Neural crest cell (in vitro differentiated cells): ENCODE measurements around the gene ANKRD65. TPM values are rescaled to one million over a fixed set of nuclear protein-coding genes. Genes with fewer than 3 reads are reported as not detected.
"Not testable (repeated sequence)": the region's sequence is repeated elsewhere in the genome, so short reads cannot be mapped to it uniquely, and the experiment has no call there.

Source experiments
- DNase-seq: peaks from one replicate; pipeline ENCODE4 v3.0.0; 2021; ENCODE audit warnings: low read depth, mixed read lengths, low spot score
- H3K27ac Mint-ChIP-seq: one replicate; pipeline ENCODE4 v1.8.0; 2021; ENCODE audit warnings: mild to moderate bottlenecking, mixed read lengths; ENCODE audit not compliant: unreplicated experiment
- H3K27me3 Mint-ChIP-seq: 2 replicates; pipeline ENCODE4 v1.8.0; 2021; ENCODE audit warnings: low read depth, mild to moderate bottlenecking, mixed read lengths
- H3K36me3 Mint-ChIP-seq: 2 replicates; pipeline ENCODE4 v1.8.0; 2021; ENCODE audit warnings: low read depth, mild to moderate bottlenecking, mixed read lengths
- H3K4me1 Mint-ChIP-seq: 2 replicates; pipeline ENCODE4 v1.8.0; 2021; ENCODE audit warnings: mixed read lengths
- H3K4me3 Mint-ChIP-seq: one replicate; pipeline ENCODE4 v1.8.0; 2021; ENCODE audit warnings: mild to moderate bottlenecking, mixed read lengths
- H3K9me3 Mint-ChIP-seq: 2 replicates; pipeline ENCODE4 v1.8.0; 2021; ENCODE audit warnings: mixed read lengths
- CTCF ChIP-seq: fragments of 200-600 bp; sonication (generic); conservative IDR thresholded peaks from 2 replicates; pipeline ENCODE4 v1.5.0; 2021; ENCODE audit warnings: antibody characterized with exemption, mild to moderate bottlenecking
- total RNA-seq: library from RNA; stranded (reverse); gene quantifications from 2 replicates; pipeline ENCODE4 v1.2.1, GENCODE V29; 2021

The ANKRD65 gene
- total RNA-seq, 1 donor from 2014 or later, result 0.89 TPM

GRCh38 chr1:1460540-1461130 is 39.6 kb upstream of the ANKRD65 start:
- H3K9me3 Mint-ChIP-seq, result no peaks in the 10 kb centered on the region
- no peaks in the 10 kb centered on the region for H3K36me3 Mint-ChIP-seq
- no peak overlapping the region for H3K27ac Mint-ChIP-seq
- H3K4me3 Mint-ChIP-seq, result no peak overlapping the region
- TF ChIP-seq CTCF, result no peak
- H3K27me3 Mint-ChIP-seq, result no peaks in the 10 kb centered on the region
- no peaks in the 10 kb centered on the region for H3K4me1 Mint-ChIP-seq
- no peak for DNase-seq

GRCh38 chr1:1459711-1460110 is 38.6 kb upstream of the ANKRD65 start:
- H3K4me3 Mint-ChIP-seq, H3K27me3 Mint-ChIP-seq, H3K9me3 Mint-ChIP-seq, H3K27ac Mint-ChIP-seq, DNase-seq, H3K4me1 Mint-ChIP-seq, H3K36me3 Mint-ChIP-seq: not testable (repeated sequence)

- H3K27ac Mint-ChIP-seq, H3K4me1 Mint-ChIP-seq, H3K36me3 Mint-ChIP-seq, H3K27me3 Mint-ChIP-seq, H3K4me3 Mint-ChIP-seq, DNase-seq, H3K9me3 Mint-ChIP-seq: not testable (repeated sequence)
Measured at GRCh38 chr1:1459156-1459555, 38.1 kb upstream of the ANKRD65 start.

- H3K4me3 Mint-ChIP-seq, H3K27me3 Mint-ChIP-seq, H3K36me3 Mint-ChIP-seq, DNase-seq, H3K27ac Mint-ChIP-seq, H3K4me1 Mint-ChIP-seq, H3K9me3 Mint-ChIP-seq: not testable (repeated sequence)
Measured at GRCh38 chr1:1456683-1457255, 35.7 kb upstream of the ANKRD65 start.

GRCh38 chr1:1455934-1456333 is 34.9 kb upstream of the ANKRD65 start:
- H3K9me3 Mint-ChIP-seq, H3K27ac Mint-ChIP-seq, DNase-seq: not testable (repeated sequence)

GRCh38 chr1:1455366-1455884 is 34.3 kb upstream of the ANKRD65 start:
- no peak for TF ChIP-seq CTCF
- H3K27me3 Mint-ChIP-seq, result no peaks in the 10 kb centered on the region
- H3K9me3 Mint-ChIP-seq, result no peaks in the 10 kb centered on the region
- no peak overlapping the region for H3K4me3 Mint-ChIP-seq
- H3K27ac Mint-ChIP-seq, result no peak overlapping the region
- no peak for DNase-seq
- no peaks in the 10 kb centered on the region for H3K4me1 Mint-ChIP-seq
- no peaks in the 10 kb centered on the region for H3K36me3 Mint-ChIP-seq

More at GRCh38 chr1:1455934-1456333, 34.9 kb upstream of the ANKRD65 start:
- H3K27me3 Mint-ChIP-seq, H3K4me1 Mint-ChIP-seq, H3K36me3 Mint-ChIP-seq, H3K4me3 Mint-ChIP-seq: not testable (repeated sequence)

- not testable (repeated sequence) for DNase-seq, H3K9me3 Mint-ChIP-seq, H3K27me3 Mint-ChIP-seq, H3K4me3 Mint-ChIP-seq, H3K36me3 Mint-ChIP-seq, H3K27ac Mint-ChIP-seq, H3K4me1 Mint-ChIP-seq
Measured at GRCh38 chr1:1454286-1455056, 33.4 kb upstream of the ANKRD65 start.

GRCh38 chr1:1452882-1453281 is 31.8 kb upstream of the ANKRD65 start:
- Mint-ChIP-seq H3K36me3 (no peaks in the 10 kb centered on the region), H3K27ac (no peak overlapping the region), H3K27me3 (peaks cover 7% of the 10 kb centered on the region), H3K9me3 (no peaks in the 10 kb centered on the region), H3K4me3 (no peak overlapping the region), H3K4me1 (no peaks in the 10 kb centered on the region)
- DNase-seq, result no peak
- TF ChIP-seq CTCF, result no peak

- H3K27ac Mint-ChIP-seq, H3K9me3 Mint-ChIP-seq, H3K4me1 Mint-ChIP-seq, H3K4me3 Mint-ChIP-seq, H3K27me3 Mint-ChIP-seq, H3K36me3 Mint-ChIP-seq, DNase-seq: not testable (repeated sequence)
Measured at GRCh38 chr1:1452365-1452739, 31.3 kb upstream of the ANKRD65 start.
